ENCODE results near the gene CXorf38.

CXorf38 gene

GRCh38 chrX:40653535-40653934 lies 6.2 kb upstream of the CXorf38 start:
- no peak for TF ChIP-seq CTCF (IDR thresholded peaks at IDR 0.05; ENCODE audit: extremely low read depth, insufficient read depth, missing control alignments)
- in situ Hi-C loops (cut with MboI; ENCODE audit: low pct_unique_long_range_greater_than_20kb, low sequenced_read_pairs, unreplicated experiment): loop anchor here (10.0 to 25.0 kb wide), 2 partner anchors 131 to 484 kb away; no protein-coding TSS in a partner anchor
- no peak for DNase-seq (ENCODE audit: low spot score)

- no peak for DNase-seq (ENCODE audit: low spot score)
- no peak for TF ChIP-seq CTCF (IDR thresholded peaks at IDR 0.05; ENCODE audit: extremely low read depth, insufficient read depth, missing control alignments)
- in situ Hi-C loops (cut with MboI; ENCODE audit: low pct_unique_long_range_greater_than_20kb, low sequenced_read_pairs, unreplicated experiment): loop anchor here (10.0 to 25.0 kb wide), 2 partner anchors 132 to 485 kb away; no protein-coding TSS in a partner anchor
Observed at GRCh38 chrX:40652664-40653063, 5.3 kb upstream of the CXorf38 start.

GRCh38 chrX:40651620-40652223 lies 4.4 kb upstream of the CXorf38 start:
- in situ Hi-C loops (cut with MboI; ENCODE audit: low pct_unique_long_range_greater_than_20kb, low sequenced_read_pairs, unreplicated experiment): loop anchor here (10.0 to 25.0 kb wide), 2 partner anchors 133 to 486 kb away; no protein-coding TSS in a partner anchor
- peak; percentile 73 for TF ChIP-seq CTCF (IDR thresholded peaks at IDR 0.05; ENCODE audit: extremely low read depth, insufficient read depth, missing control alignments)
- DNase-seq (ENCODE audit: low spot score): peak; percentile 46

- in situ Hi-C loops (cut with MboI; ENCODE audit: low pct_unique_long_range_greater_than_20kb, low sequenced_read_pairs, unreplicated experiment): no loop called here
- peak; percentile 3 for TF ChIP-seq CTCF (IDR thresholded peaks at IDR 0.05; ENCODE audit: extremely low read depth, insufficient read depth, missing control alignments)
- peak; percentile 53 for DNase-seq (ENCODE audit: low spot score)
Observed at GRCh38 chrX:40646489-40647306, 663 bp downstream of the CXorf38 start.

GRCh38 chrX:40644821-40645358 lies 2.5 kb downstream of the CXorf38 start:
- TF ChIP-seq CTCF (IDR thresholded peaks at IDR 0.05; ENCODE audit: extremely low read depth, insufficient read depth, missing control alignments): no peak

GRCh38 chrX:40644176-40644575 lies 3.2 kb downstream of the CXorf38 start:
- DNase-seq (ENCODE audit: low spot score): no peak
- in situ Hi-C loops (cut with MboI; ENCODE audit: low pct_unique_long_range_greater_than_20kb, low sequenced_read_pairs, unreplicated experiment): no loop called here
- TF ChIP-seq CTCF (IDR thresholded peaks at IDR 0.05; ENCODE audit: extremely low read depth, insufficient read depth, missing control alignments): no peak

More at GRCh38 chrX:40644821-40645358, 2.5 kb downstream of the CXorf38 start:
- DNase-seq (ENCODE audit: low spot score): peak; percentile 59
- in situ Hi-C loops (cut with MboI; ENCODE audit: low pct_unique_long_range_greater_than_20kb, low sequenced_read_pairs, unreplicated experiment): no loop called here

Data from GM13977 (cell line).